Tibial nerve (tissue), 4 donors: ENCODE data around the gene GSX2. TPM values are rescaled to one million over a fixed set of nuclear protein-coding genes. Genes with fewer than 3 reads are reported as not detected.
A peak's percentile ranks its signal among the peaks of the same experiment; 100 is the strongest.

ENCODE experiments used
- DNase-seq, 2 donors: peaks; one replicate each; pipeline ENCODE4 v3.0.0-alpha.2; 2019; ENCODE audit warnings: low spot score in 2 of 2
- H3K27ac ChIP-seq, 4 donors: fragments of 200-600 bp; sonication (generic) in 3 of 4; one replicate each; pipeline ENCODE4 v1.5.1; 2017 to 2019; ENCODE audit warnings: mild to moderate bottlenecking in 1 of 4
- H3K27me3 ChIP-seq, 2 donors: fragments of 200-600 bp; sonication (generic) in 1 of 2; one replicate each; pipeline versions ENCODE4 v1.5.1 to v1.6.0; 2017 to 2019
- H3K36me3 ChIP-seq, 3 donors: fragments of 200-600 bp; sonication (generic); one replicate each; pipeline ENCODE4 v1.5.1; 2018 to 2019
- H3K4me1 ChIP-seq, 4 donors: fragments of 200-600 bp; sonication (generic) in 3 of 4; one replicate each; pipeline ENCODE4 v1.5.1; 2017 to 2019
- H3K4me3 ChIP-seq, 4 donors: fragments of 200-600 bp; sonication (generic) in 3 of 4; one replicate each; pipeline ENCODE4 v1.5.1; 2017 to 2019; ENCODE audit warnings: mild to moderate bottlenecking in 1 of 4, moderate library complexity in 1 of 4
- H3K9me3 ChIP-seq, 4 donors: fragments of 200-600 bp; sonication (generic) in 3 of 4; one replicate each; pipeline ENCODE4 v1.5.1; 2017 to 2019
- CTCF ChIP-seq, 5 experiments: fragments of 200-600 bp in 3 of 5; fragments of 450-650 bp in 2 of 5; sonication (generic) in 3 of 5; IDR thresholded peaks; one replicate each; pipeline ENCODE4 v1.5.1; 2016 to 2019; ENCODE audit warnings: antibody characterized with exemption in 5 of 5, mild to moderate bottlenecking in 3 of 5, moderate library complexity in 2 of 5
- EP300 ChIP-seq, 2 donors: sonication (generic); formaldehyde crosslinking; IDR thresholded peaks; one replicate each; pipeline ENCODE4 v1.6.1; 2017; ENCODE audit warnings: antibody characterized with exemption in 2 of 2, mild to moderate bottlenecking in 1 of 2
- POLR2A ChIP-seq, 2 donors: fragments of 450-650 bp; IDR thresholded peaks; one replicate each; pipeline ENCODE4 v1.6.1; 2017; ENCODE audit warnings: antibody characterized with exemption in 2 of 2, mild to moderate bottlenecking in 2 of 2, moderate library complexity in 2 of 2
- WGBS, 2 donors: methylation state at CpG; one replicate each; pipeline ENCODE4 v1.1.5; 2018; 5-methylcytosine and 5-hydroxymethylcytosine counted together
- total RNA-seq, 4 donors: library from RNA; depleted of rRNA; stranded (reverse); fragments of >200 nt; gene quantifications; one replicate each; pipeline ENCODE4 v1.1.0, GENCODE V29; 2016

The GSX2 gene
- total RNA-seq, 4 donors from 2014 or later: 3.3 to 4.4 TPM; not detected in 2

- Histone ChIP-seq H3K27ac (peak overlapping the region; percentile 63 to 98 (median 96)), H3K4me1 (peaks cover 4 to 74% (median 45%) of the 10 kb centered on the region in 4 donors), H3K9me3 (no peaks in the 10 kb centered on the region), H3K4me3 (peak overlapping the region; percentile 71 to 99 (median 96)), H3K36me3 (no peaks in the 10 kb centered on the region), H3K27me3 (no peaks in the 10 kb centered on the region)
- no peak for TF ChIP-seq EP300 (IDR thresholded peaks at IDR 0.05)
- TF ChIP-seq CTCF (IDR thresholded peaks at IDR 0.05): no peak
- no peak for TF ChIP-seq POLR2A (IDR thresholded peaks at IDR 0.05)
- no peak for DNase-seq
- 1 to 2% methylated on average over 4 of the region's 4 CpGs for WGBS, 2 donors
These were observed 36.7 kb upstream of the GSX2 start for GRCh38 chr4:54063229-54063628.

- peak overlapping the region; percentile 63 to 98 (median 96) for H3K27ac ChIP-seq
- no peak for TF ChIP-seq EP300 (IDR thresholded peaks at IDR 0.05)
- TF ChIP-seq POLR2A (IDR thresholded peaks at IDR 0.05): no peak
- TF ChIP-seq CTCF (IDR thresholded peaks at IDR 0.05): no peak
- no peaks in the 10 kb centered on the region for H3K36me3 ChIP-seq
- peaks cover 4 to 69% (median 42%) of the 10 kb centered on the region in 4 donors for H3K4me1 ChIP-seq
- WGBS, 2 donors: 0 to 2% methylated on average over 26 to 34 of the region's 38 CpGs
- no peaks in the 10 kb centered on the region for H3K27me3 ChIP-seq
- no peaks in the 10 kb centered on the region for H3K9me3 ChIP-seq
- peak overlapping the region; percentile 71 to 99 (median 96) for H3K4me3 ChIP-seq
- DNase-seq: peak in 1 of 2 donors; percentile 30
These were observed 36.1 kb upstream of the GSX2 start for GRCh38 chr4:54063737-54064316.

GRCh38 chr4:54064317-54065111, 35.4 kb upstream of the GSX2 start, which contains the start of gene CHIC2:
Gene CHIC2, minus strand, starts transcription at chr4:54064605. Its CDS starts 305 bp downstream, at chr4:54064300.
- peak within 1 kb of the TSS; percentile 71 to 99 (median 96) for H3K4me3 ChIP-seq
- peak within 1 kb of the TSS; percentile 63 to 98 (median 96) for H3K27ac ChIP-seq
- peak in 1 of 5 experiments; percentile 20 for TF ChIP-seq CTCF (IDR thresholded peaks at IDR 0.05)
- peak; percentile 31 to 97 for TF ChIP-seq EP300 (IDR thresholded peaks at IDR 0.05)
- peak; percentile 87 to 95 for TF ChIP-seq POLR2A (IDR thresholded peaks at IDR 0.05)
- no peaks in the 10 kb centered on the region for H3K36me3 ChIP-seq
- peak; percentile 90 for DNase-seq
- H3K9me3 ChIP-seq: no peaks in the 10 kb centered on the region
- 0% methylated on average over 53 to 72 of the region's 87 CpGs for WGBS, 2 donors
- peaks cover 4 to 65% (median 35%) of the 10 kb centered on the region in 4 donors for H3K4me1 ChIP-seq
- H3K27me3 ChIP-seq: no peaks in the 10 kb centered on the region

- Histone ChIP-seq H3K27me3 (no peaks in the 10 kb centered on the region), H3K36me3 (no peaks in the 10 kb centered on the region), H3K4me3 (peak overlapping the region in 2 of 4 donors; percentile 71 to 95), H3K4me1 (peaks cover 4 to 55% (median 32%) of the 10 kb centered on the region in 4 donors), H3K27ac (peak overlapping the region; percentile 63 to 98 (median 96)), H3K9me3 (no peaks in the 10 kb centered on the region)
- TF ChIP-seq CTCF (IDR thresholded peaks at IDR 0.05) (no peak), EP300 (IDR thresholded peaks at IDR 0.05) (peak in 1 of 2 donors; percentile 41)
- DNase-seq: no peak
- WGBS, 2 donors: 26 to 37% methylated on average over 6 of the region's 6 CpGs
These were observed 34.5 kb upstream of the GSX2 start for GRCh38 chr4:54065282-54066087.
